Caki2 (cell line): ENCODE measurements around the gene ZFYVE19. TPM values are rescaled to one million over a fixed set of nuclear protein-coding genes. Genes with fewer than 3 reads are reported as not detected.
A peak's percentile ranks its signal among the peaks of the same experiment; 100 is the strongest.

Experiments
- DNase-seq: peaks from one replicate; pipeline ENCODE4 v3.0.0-alpha.2; 2015; ENCODE audit warnings: low read depth
- in situ Hi-C: cut with HindIII; loops from 2 replicates; pipeline ENCODE4 v1.10.0; 2016; ENCODE audit warnings: low sequenced_read_pairs, low pct_unique_long_range_greater_than_20kb, mixed read lengths
- total RNA-seq: library from RNA; depleted of rRNA; stranded (reverse); fragments of >200 nt; shearing (Covaris generic); gene quantifications from 2 replicates; pipeline ENCODE4 v1.2.3, GENCODE V29; 2014; ENCODE audit warnings: low replicate concordance

ZFYVE19 gene
- total RNA-seq, 1 experiment from 2014 or later = 100 TPM

GRCh38 chr15:40838756-40839155 lies 31.9 kb downstream of the ZFYVE19 start:
- no peak for DNase-seq
- in situ Hi-C loops = no loop called here

GRCh38 chr15:40841741-40842140 lies 34.9 kb downstream of the ZFYVE19 start:
- DNase-seq = no peak
- in situ Hi-C loops = no loop called here

- no peak for DNase-seq
- in situ Hi-C loops = no loop called here
These were observed 36.5 kb downstream of the ZFYVE19 start for GRCh38 chr15:40843261-40843884.

GRCh38 chr15:40843885-40844695 lies 37.2 kb downstream of the ZFYVE19 start, which contains the start of gene SPINT1:
Gene SPINT1 (plus strand): TSS chr15:40844048. CDS start chr15:40844555, 507 bp downstream.
- in situ Hi-C loops = no loop called here
- DNase-seq = peak; percentile 8

- no peak for DNase-seq
- in situ Hi-C loops = no loop called here
These were observed 37.8 kb downstream of the ZFYVE19 start for GRCh38 chr15:40844696-40845030.

GRCh38 chr15:40845036-40845435 lies 38.1 kb downstream of the ZFYVE19 start:
- in situ Hi-C loops = no loop called here
- no peak for DNase-seq

GRCh38 chr15:40845511-40846284 lies 38.8 kb downstream of the ZFYVE19 start:
- in situ Hi-C loops = no loop called here
- peak; percentile 33 for DNase-seq

- no peak for DNase-seq
- in situ Hi-C loops = no loop called here
These were observed 39.9 kb downstream of the ZFYVE19 start for GRCh38 chr15:40846841-40847222.

- DNase-seq = peak; percentile 76
- in situ Hi-C loops = no loop called here
These were observed 40.5 kb downstream of the ZFYVE19 start for GRCh38 chr15:40847223-40847961.

- in situ Hi-C loops = no loop called here
- no peak for DNase-seq
These were observed 43.8 kb downstream of the ZFYVE19 start for GRCh38 chr15:40850576-40851112.

GRCh38 chr15:40852529-40852928 lies 45.6 kb downstream of the ZFYVE19 start:
- no peak for DNase-seq
- in situ Hi-C loops = no loop called here

- DNase-seq = no peak
- in situ Hi-C loops = no loop called here
These were observed 46.5 kb downstream of the ZFYVE19 start for GRCh38 chr15:40853241-40853890.

GRCh38 chr15:40854161-40854560 lies 47.3 kb downstream of the ZFYVE19 start:
- in situ Hi-C loops = no loop called here

GRCh38 chr15:40855706-40856234 lies 48.9 kb downstream of the ZFYVE19 start:
- in situ Hi-C loops = no loop called here

More at GRCh38 chr15:40854161-40854560, 47.3 kb downstream of the ZFYVE19 start:
- DNase-seq = no peak

GRCh38 chr15:40856746-40857145 lies 49.9 kb downstream of the ZFYVE19 start:
- in situ Hi-C loops = no loop called here

More at GRCh38 chr15:40855706-40856234, 48.9 kb downstream of the ZFYVE19 start:
- DNase-seq = no peak

GRCh38 chr15:40857601-40858341 lies 50.9 kb downstream of the ZFYVE19 start:
- in situ Hi-C loops = no loop called here
- peak; percentile 57 for DNase-seq

More at GRCh38 chr15:40856746-40857145, 49.9 kb downstream of the ZFYVE19 start:
- no peak for DNase-seq

- no peak for DNase-seq
- in situ Hi-C loops = no loop called here
These were observed 51.8 kb downstream of the ZFYVE19 start for GRCh38 chr15:40858706-40859105.
